Hematopoietic multipotent progenitor cell treated with erythropoietin and hydrocortisone succinate and interleukin-3 and kit ligand, for 8 days (in vitro differentiated cells): Measurements from ENCODE around the gene PGM5.
A peak's percentile ranks its signal among the peaks of the same experiment; 100 is the strongest.

Experiments
- DNase-seq: peaks from one replicate; pipeline ENCODE4 v3.0.0-alpha.2; 2015

The PGM5 gene

DNA sequence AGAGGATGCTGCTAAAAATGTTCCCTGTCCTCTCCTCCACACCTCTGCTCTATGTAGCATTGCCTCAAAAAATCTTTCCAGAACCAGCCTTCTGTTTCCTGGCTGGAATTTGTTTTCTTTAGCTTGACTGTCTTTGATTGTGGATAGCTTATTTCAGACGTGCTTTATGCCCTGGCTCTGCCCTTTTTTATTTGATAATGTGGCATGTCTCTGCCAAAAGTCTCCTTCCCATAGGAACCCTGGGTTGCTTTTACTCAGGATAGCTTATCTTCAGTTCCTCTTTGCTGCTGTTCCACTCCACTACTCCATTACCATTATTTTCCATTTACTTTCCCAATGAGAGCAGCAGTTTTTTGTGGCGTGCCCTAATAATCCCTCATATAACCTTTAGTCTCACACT is 185.2 kb downstream of the PGM5 start:
- DNase-seq: no peak

GRCh38 chr9:68545033-68545705 is 188.8 kb downstream of the PGM5 start:
- no peak for DNase-seq

GRCh38 chr9:68546596-68547390 is 190.4 kb downstream of the PGM5 start:
- DNase-seq: peak; percentile 5

DNA sequence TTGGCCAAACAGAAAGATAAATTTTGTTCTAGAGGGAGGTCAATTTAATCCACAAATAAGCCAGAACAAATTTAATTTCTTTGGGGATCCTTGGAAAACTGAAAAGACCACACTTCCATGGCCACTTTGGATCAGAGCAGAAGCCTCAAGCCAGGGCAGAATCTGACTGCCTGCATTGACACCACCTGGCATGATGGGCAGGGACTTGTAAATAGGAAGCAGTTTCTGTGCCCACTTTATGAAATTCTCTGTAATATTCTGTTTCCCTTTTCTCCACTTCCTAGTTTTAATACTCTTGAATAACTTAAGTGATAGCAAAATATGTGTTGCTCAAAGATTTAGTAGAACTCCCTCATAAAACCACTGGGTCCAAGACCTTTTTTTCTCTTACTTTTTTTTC is 191.0 kb downstream of the PGM5 start:
- DNase-seq: no peak

- no peak for DNase-seq
Measured at GRCh38 chr9:68548241-68548640, 191.8 kb downstream of the PGM5 start.

- no peak for DNase-seq
Measured at GRCh38 chr9:68551191-68551590, 194.8 kb downstream of the PGM5 start.

DNA sequence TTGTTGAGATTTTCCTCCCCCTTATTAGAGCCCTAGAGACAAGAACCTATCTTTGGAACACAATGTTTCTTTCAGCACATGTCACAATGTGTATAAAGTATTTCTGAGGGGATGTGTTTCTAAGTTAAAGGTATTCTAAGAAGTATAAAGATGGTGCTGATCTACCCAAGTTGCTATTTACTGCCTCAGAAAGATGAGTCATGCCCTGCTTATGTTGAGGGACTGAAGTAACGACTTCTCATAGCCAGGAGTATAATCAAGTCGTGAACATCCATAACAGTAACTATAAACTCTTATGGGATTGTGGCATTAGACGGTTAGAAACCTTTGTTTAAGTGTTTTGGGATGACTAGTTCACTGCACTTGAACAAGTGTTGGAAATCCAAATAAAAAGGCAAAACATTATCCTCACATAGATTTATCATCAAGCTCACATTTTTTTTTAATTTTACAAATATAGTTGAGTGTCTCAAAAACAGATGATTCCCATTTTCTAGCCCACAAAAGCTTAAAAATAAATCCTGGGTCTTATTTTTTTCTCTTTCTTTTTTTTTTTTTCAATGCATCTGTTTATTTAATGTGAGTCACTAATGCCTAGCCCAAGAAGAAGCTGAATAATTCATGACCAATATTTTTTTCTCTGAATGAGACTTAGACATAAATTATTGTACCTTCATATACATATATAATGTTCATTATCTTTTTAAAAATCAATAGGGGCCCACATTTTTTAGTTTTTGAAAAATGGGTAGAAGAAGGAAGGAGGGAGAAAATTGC is 196.5 kb downstream of the PGM5 start:
- DNase-seq: no peak

- no peak for DNase-seq
Measured at GRCh38 chr9:68555437-68556150, 199.2 kb downstream of the PGM5 start.

GRCh38 chr9:68558545-68558944 is 202.1 kb downstream of the PGM5 start:
- DNase-seq: no peak

DNA sequence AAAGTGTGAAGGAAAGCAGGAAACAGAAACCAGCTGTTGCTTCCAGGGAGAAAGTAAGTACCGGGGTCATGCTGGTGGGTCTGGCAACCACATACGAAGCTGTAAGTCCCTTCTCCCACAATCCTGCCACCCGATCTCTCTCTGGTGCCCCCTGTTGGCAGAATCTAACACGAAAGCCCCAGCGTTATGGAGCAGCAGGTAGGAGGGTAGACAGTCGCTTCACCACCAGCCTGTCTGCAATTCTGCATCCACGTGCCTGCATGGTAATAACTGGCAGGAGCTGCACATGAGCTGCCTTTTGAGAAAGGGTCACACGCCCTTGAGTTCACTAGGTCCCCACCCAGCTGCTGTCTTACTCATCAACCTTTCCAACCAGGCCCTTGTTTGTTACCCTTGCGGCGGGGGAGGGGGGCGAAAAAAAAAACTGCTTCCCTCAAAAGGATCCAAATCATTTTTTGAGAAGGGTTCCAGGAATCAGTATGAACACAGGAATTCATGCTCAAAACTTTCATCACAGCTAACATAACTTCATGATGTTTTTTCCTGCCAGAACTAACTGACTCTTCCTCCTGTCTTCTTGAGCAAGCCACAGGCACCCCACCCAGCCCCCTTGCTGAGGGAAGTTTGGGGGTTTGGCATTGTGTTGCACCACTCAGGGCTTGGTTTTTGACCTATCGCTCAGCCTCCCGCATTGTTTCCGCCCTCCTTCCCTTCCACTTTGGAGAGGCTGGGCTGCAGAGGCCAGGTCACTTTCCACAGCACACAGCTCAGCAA is 203.8 kb downstream of the PGM5 start:
- DNase-seq: peak; percentile 81

DNA sequence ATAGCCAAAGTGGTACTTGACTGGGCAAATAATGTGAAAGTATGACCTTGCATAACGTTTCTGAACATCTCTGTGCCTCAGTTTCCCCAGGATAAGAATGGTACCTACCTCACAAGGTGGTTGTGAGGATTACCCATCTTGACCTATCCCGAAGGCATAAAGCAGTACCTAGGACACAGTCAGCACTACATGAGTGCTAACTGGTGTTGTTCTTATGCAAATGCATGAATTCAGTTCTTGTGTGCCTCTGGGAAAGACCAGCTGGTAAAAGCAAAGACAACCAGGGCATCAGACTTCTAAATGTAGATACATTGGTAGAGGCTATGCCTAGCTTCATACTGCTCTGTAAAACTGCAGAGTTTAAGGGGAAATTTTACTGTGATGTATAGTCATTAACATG is 206.1 kb downstream of the PGM5 start:
- no peak for DNase-seq

DNA sequence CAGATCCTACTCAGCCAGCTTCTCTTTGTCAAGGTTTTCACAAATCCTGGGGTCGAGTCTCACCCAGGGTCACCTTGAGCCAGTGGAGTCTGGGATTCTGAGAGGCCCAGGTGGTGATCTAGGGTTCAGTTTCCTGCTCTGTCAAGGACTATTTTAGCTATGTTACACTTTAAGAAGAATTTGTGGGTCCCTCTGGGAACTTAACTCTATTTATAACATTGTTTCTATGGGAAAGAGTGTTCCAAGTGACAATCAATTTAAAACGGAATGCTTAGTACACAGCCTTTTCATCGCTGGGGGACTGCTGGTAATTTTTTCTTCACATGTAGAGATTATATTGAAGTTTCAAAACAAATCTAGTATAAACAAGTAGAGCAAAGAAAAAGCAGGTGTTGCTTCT is 211.2 kb downstream of the PGM5 start:
- DNase-seq: no peak

DNA sequence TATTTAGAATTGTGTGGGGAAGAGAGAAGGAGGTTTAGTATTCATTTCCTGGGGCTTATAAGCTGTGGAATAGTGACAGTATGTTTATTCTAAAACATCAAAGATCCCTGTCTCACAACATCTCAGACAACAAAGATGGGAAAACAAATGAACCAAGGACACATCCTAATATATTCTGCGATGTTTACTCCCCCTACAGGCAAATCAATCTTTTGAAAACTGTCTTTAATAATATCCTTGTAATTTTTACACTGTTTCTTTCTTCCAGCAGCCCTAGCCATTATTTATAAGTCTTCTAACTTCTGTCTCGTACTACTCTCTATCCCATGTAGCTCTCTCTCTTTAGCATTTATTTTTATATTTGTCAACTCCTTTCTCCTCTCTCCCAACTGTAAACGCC is 217.7 kb downstream of the PGM5 start:
- no peak for DNase-seq

DNA sequence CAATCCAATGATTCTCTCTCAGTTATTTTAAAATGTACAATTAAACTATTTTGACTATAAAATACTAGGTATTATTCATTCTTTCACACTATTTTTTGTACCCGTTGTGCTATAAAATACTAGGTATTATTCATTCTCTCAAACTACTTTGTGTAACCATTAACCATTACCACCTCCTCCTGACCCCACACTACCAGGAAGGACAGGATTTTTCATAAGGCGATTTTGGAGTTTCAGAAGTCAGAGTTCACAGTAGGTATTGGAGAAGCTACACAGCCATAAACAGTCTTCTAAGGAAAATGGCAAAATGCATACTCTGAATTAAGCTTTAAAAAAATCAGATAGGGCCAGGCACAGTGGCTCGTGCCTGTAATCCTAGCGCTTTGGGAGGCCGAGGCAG is 219.4 kb downstream of the PGM5 start:
- no peak for DNase-seq

- DNase-seq: no peak
Measured at GRCh38 chr9:68577774-68578591, 221.6 kb downstream of the PGM5 start.
